ENCODE results near the gene ZP1.

Gene ZP1

GRCh38 chr11:60852982-60853950, 14.1 kb upstream of the ZP1 start:
- H3K4me3 ChIP-seq (ENCODE audit: low read depth, low read length), result no peak overlapping the region
- DNase-seq (ENCODE audit: low read depth, low spot score), result no peak
- CTCF ChIA-PET, result interaction anchor here (1.2 kb wide), 1 partner anchor 18 kb away, joined by 4 read pairs; no protein-coding TSS in a partner anchor
- POLR2A ChIA-PET, result interaction anchor here (1.0 kb wide), 1 partner anchor 10 kb away, joined by 3 read pairs; no protein-coding TSS in a partner anchor
- no peak for TF ChIP-seq CTCF (IDR thresholded peaks at IDR 0.05; ENCODE audit: insufficient read depth, low read length, missing control alignments)

- no peak overlapping the region for H3K4me3 ChIP-seq (ENCODE audit: low read depth, low read length)
- ChIA-PET CTCF (no interaction called here), POLR2A (no interaction called here)
- TF ChIP-seq CTCF (IDR thresholded peaks at IDR 0.05; ENCODE audit: insufficient read depth, low read length, missing control alignments), result no peak
- DNase-seq (ENCODE audit: low read depth, low spot score), result no peak
Observed at GRCh38 chr11:60854140-60854846, 13.0 kb upstream of the ZP1 start.

- POLR2A ChIA-PET, result no interaction called here
- TF ChIP-seq CTCF (IDR thresholded peaks at IDR 0.05; ENCODE audit: insufficient read depth, low read length, missing control alignments), result no peak
- no peak overlapping the region for H3K4me3 ChIP-seq (ENCODE audit: low read depth, low read length)
- no peak for DNase-seq (ENCODE audit: low read depth, low spot score)
- CTCF ChIA-PET, result interaction anchor here (1.3 to 2.1 kb wide), 3 partner anchors 16 to 45 kb away, joined by 4 to 6 read pairs (median 4); no protein-coding TSS in a partner anchor
Observed at GRCh38 chr11:60854847-60855725, 12.3 kb upstream of the ZP1 start.

GRCh38 chr11:60855726-60856633, 11.4 kb upstream of the ZP1 start, which contains the start of gene PTGDR2:
Gene PTGDR2, minus strand, starts transcription at chr11:60855950. Its CDS starts 2,228 bp downstream, at chr11:60853722.
- no peak within 1 kb of the TSS for H3K4me3 ChIP-seq (ENCODE audit: low read depth, low read length)
- DNase-seq (ENCODE audit: low read depth, low spot score), result no peak
- POLR2A ChIA-PET, result interaction anchor here (1.1 kb wide), 1 partner anchor 13 kb away, joined by 5 read pairs; no protein-coding TSS in a partner anchor
- TF ChIP-seq CTCF (IDR thresholded peaks at IDR 0.05; ENCODE audit: insufficient read depth, low read length, missing control alignments), result no peak
- CTCF ChIA-PET, result interaction anchor here (1.0 to 2.1 kb wide), 4 partner anchors 15 to 44 kb away, joined by 4 to 6 read pairs (median 4); no protein-coding TSS in a partner anchor

All from AG04449 (cell line).